PFSK-1 (cell line): Measurements from ENCODE around the gene UQCR10.

Source experiments
- POLR2AphosphoS5 ChIP-seq: IDR thresholded peaks from 2 replicates; pipeline ENCODE4 v1.6.1; 2012; ENCODE audit warnings: low read depth, mild to moderate bottlenecking, control low read depth, low read length, moderate library complexity
- REST ChIP-seq, 2 experiments: IDR thresholded peaks; 2 replicates each; pipeline versions ENCODE4 v1.6.1 to v1.8.0; 2011 to 2012; ENCODE audit warnings: low read depth in 2 of 2, low read length in 2 of 2, control low read depth in 1 of 2, inconsistent platforms in 1 of 2, mild to moderate bottlenecking in 1 of 2, moderate library complexity in 1 of 2; ENCODE audit not compliant: insufficient read depth in 1 of 2
- SIN3A ChIP-seq: IDR thresholded peaks from 2 replicates; pipeline ENCODE4 v1.6.1; 2012; ENCODE audit warnings: mild to moderate bottlenecking, low read length, moderate library complexity, borderline replicate concordance; ENCODE audit not compliant: insufficient read depth
- TAF1 ChIP-seq: IDR thresholded peaks from 2 replicates; pipeline ENCODE4 v1.6.1; 2012; ENCODE audit warnings: low read length, control low read depth, borderline replicate concordance; ENCODE audit not compliant: insufficient read depth

DNA sequence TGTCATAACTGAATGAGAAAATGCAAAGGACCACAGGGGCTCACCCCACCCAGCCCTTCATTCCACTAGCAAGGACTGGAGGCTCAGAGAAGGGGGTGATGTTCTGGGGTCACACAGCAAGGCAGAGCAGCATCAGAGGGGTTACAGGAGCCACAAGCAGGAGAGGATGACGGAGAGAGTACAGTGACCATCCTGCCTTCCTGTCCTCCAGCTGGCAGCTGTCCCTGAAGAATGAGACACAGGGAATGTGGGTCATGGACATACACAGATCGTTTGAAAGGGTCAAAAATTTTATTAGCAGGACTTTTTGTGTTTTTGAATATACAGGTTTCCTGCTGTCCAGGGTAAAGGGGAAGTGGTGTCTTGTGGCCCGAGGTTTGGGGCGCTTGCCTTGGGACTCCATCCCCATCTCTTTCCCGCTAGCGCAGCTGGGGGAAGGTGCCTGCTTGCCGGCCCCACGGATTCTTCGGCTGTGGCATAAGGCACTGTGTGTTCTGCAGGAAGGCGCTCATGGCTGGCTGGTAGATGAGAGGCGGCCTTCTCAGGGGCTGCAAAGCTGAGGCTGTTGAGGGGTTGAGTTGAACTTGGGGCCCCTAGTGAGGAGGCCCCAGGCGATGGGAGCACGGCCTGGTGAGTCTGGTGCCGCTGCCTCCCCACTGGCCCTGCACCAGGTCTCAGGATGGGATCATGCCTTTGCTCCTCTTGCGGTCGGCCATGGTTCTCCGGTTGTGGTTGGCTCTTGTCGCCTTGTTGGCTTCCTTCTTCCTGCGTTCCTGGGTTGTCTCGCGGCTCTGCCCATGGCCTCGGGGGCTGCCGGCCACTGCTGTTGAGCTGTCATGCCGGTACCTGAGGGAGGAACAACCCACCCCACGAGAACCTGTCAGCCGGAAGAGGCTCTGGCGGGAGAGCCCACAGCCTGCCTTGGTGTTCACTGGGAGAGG is 21.4 kb downstream of the UQCR10 start:
- TF ChIP-seq TAF1 = no peak
- no peak for TF ChIP-seq POLR2AphosphoS5
- no peak for TF ChIP-seq REST (IDR thresholded peaks at IDR 0.05; ENCODE audit: insufficient read depth in 1 of 2, low read depth in 2 of 2, low read length in 2 of 2)
- TF ChIP-seq SIN3A = no peak
